Measurements from ENCODE around the gene LEPROT. TPM values are rescaled to one million over a fixed set of nuclear protein-coding genes. Genes with fewer than 3 reads are reported as not detected.

The LEPROT gene
- total RNA-seq, 1 donor from 2014 or later: 37.8 TPM

DNA sequence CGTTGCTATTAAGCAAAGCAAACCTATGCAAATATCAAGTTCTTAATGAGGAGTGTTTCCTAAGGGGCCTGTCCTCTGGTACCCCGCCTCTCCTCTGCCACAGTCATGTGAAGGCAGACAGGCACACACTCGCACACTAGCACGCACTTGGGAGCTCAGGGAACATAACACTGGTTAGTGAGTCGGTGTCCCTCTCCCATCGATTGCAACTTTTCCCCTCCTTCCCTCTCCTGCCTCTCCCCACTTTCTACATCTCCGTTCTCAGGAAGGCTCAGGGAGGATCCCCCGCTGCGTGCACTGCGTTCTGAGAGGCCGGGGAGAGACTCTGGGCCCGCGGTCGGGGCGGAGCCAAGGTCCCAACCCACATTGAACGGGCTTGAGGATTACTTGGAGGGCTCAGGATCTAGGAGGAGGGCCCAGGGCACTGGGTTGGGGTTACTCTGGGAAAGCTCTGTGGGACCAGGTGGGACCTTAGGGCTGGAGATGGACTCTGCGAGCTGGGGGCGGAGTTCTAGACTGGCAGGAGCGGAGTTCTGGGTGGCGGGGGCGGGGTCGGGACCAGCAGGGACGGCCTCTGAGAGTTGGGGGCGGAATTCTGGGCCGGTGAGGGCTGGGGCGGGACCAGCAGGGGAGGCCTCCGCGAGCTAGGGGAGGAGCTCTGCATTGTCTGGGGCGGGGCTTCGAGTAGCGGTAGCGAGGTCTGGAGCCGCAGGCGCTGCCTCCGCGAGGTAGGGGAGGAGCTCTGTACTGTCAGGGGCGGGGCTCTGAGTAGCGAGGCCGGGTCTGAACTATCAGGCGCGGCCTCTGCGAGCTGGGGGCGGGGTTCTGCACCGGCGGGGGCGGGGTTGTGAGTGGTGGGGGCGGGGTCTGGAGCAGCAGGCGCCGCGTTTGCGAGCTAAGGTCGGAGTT, 533 bp upstream of the LEPROT start:
- peak; percentile 98 to 99 for DNase-seq (ENCODE audit: extremely low spot score in 2 of 2)
- Histone ChIP-seq H3K4me1 (peaks cover 39% of the 10 kb centered on the region), H3K36me3 (no peaks in the 10 kb centered on the region), H3K9me3 (no peaks in the 10 kb centered on the region), H3K4me3 (peak overlapping the region; percentile 83 to 95), H3K27ac (peak overlapping the region; percentile 98), H3K27me3 (no peaks in the 10 kb centered on the region)
- TF ChIP-seq, protein P1, sequence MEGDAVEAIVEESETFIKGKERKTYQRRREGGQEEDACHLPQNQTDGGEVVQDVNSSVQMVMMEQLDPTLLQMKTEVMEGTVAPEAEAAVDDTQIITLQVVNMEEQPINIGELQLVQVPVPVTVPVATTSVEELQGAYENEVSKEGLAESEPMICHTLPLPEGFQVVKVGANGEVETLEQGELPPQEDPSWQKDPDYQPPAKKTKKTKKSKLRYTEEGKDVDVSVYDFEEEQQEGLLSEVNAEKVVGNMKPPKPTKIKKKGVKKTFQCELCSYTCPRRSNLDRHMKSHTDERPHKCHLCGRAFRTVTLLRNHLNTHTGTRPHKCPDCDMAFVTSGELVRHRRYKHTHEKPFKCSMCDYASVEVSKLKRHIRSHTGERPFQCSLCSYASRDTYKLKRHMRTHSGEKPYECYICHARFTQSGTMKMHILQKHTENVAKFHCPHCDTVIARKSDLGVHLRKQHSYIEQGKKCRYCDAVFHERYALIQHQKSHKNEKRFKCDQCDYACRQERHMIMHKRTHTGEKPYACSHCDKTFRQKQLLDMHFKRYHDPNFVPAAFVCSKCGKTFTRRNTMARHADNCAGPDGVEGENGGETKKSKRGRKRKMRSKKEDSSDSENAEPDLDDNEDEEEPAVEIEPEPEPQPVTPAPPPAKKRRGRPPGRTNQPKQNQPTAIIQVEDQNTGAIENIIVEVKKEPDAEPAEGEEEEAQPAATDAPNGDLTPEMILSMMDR (IDR thresholded peaks at IDR 0.05): no peak
- TF ChIP-seq POLR2A (IDR thresholded peaks at IDR 0.05): no peak
- peak in 1 of 2 donors; percentile 81 for TF ChIP-seq POLR2AphosphoS5 (IDR thresholded peaks at IDR 0.05; ENCODE audit: insufficient read depth in 1 of 2, low read depth in 1 of 2)
- intact Hi-C loops (cut with DNase I): no loop called here

DNA sequence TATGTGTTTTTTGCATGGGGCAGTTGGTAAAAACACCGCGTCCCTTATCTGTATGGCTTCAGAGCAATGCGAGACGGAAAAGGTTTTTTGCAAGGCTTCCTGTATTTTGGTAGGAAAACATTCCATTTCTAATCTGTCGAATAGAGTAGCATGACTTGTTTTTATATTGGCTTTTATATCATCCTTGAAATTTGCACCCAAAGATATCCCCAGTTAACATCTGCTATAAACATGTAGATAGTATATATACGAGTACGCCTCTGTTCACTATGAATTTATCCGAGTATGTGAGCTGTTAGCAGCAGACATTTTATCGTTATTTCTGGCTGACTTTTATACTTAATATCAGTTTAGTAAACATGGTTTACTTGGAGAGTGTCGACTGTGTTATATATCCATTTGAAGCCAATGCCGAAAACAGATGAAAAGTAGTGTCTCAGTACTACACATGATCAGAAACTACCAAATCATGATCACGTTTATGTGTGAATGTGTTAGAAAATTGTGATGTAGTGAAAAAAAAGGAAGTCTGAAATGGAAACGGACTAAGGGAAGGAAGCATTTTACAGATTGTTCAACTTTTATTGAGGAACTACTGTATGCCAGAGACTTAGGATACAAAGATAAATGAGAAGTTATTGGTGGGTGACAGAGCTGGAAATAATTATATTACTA, 1.0 kb downstream of the LEPROT start:
- intact Hi-C loops (cut with DNase I): no loop called here
- H3K9me3 ChIP-seq: no peaks in the 10 kb centered on the region
- DNase-seq (ENCODE audit: extremely low spot score in 2 of 2): no peak
- TF ChIP-seq, protein P1 (IDR thresholded peaks at IDR 0.05): no peak
- no peak for TF ChIP-seq POLR2A (IDR thresholded peaks at IDR 0.05)
- no peak for TF ChIP-seq POLR2AphosphoS5 (IDR thresholded peaks at IDR 0.05; ENCODE audit: insufficient read depth in 1 of 2, low read depth in 1 of 2)
- peaks cover 0 to 11% of the 10 kb centered on the region in 2 donors for H3K36me3 ChIP-seq
- H3K27me3 ChIP-seq: no peaks in the 10 kb centered on the region
- peaks cover 39% of the 10 kb centered on the region for H3K4me1 ChIP-seq
- peak overlapping the region; percentile 98 for H3K27ac ChIP-seq
- H3K4me3 ChIP-seq: peak overlapping the region; percentile 83 to 95

DNA sequence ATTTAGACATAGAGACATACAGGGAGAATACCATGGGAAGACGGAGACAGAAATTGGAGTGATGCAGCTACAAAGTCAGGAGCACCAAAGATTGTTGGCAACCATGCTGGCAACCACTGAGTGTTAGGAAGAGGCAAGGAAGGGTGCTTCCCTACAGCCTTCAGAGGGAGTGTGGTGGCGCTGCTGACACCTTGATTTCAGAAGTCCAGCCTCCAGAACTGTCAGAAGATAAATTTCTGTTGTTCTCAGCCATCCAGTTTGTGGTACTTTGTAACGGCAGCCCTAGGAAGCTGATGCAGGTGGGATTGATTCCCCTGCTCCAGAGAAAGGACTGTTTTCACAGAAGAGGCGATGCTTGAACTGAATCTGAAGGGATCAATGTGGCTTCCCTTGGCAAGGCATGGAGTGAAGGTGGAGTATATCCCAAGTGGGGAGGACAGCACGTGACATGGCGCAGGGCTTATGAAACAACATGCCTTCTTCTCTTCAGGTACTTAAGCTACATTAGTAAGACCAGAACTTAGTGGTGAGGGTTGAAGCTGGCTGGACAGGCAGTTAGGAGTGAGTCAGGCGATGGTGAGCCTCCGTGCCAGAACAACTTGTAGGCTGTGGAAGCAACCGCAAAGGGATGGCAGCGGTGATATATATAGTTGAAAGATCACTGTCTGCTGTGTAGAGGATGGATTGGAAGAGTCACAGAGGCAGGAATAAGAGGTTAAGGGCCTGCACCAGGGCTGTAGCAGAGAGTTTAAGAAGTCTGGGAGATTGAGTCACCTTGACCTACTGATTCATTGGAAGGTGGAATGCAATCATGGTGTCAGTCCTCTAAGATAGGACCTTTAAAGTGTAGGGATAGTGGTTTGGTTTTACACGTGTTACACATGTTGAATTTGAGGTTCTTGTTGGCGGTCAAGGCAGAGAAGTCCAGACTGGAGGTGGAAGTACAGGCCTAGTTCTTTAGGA, 2.1 kb downstream of the LEPROT start:
- TF ChIP-seq, protein P1 (IDR thresholded peaks at IDR 0.05): no peak
- TF ChIP-seq POLR2AphosphoS5 (IDR thresholded peaks at IDR 0.05; ENCODE audit: insufficient read depth in 1 of 2, low read depth in 1 of 2) (no peak), POLR2A (IDR thresholded peaks at IDR 0.05) (no peak)
- Histone ChIP-seq H3K9me3 (no peaks in the 10 kb centered on the region), H3K27me3 (no peaks in the 10 kb centered on the region), H3K27ac (peak overlapping the region; percentile 98), H3K4me1 (peaks cover 39% of the 10 kb centered on the region), H3K36me3 (peaks cover 0 to 22% of the 10 kb centered on the region in 2 donors), H3K4me3 (peak overlapping the region; percentile 83 to 95)
- intact Hi-C loops (cut with DNase I): no loop called here
- no peak for DNase-seq (ENCODE audit: extremely low spot score in 2 of 2)

DNA sequence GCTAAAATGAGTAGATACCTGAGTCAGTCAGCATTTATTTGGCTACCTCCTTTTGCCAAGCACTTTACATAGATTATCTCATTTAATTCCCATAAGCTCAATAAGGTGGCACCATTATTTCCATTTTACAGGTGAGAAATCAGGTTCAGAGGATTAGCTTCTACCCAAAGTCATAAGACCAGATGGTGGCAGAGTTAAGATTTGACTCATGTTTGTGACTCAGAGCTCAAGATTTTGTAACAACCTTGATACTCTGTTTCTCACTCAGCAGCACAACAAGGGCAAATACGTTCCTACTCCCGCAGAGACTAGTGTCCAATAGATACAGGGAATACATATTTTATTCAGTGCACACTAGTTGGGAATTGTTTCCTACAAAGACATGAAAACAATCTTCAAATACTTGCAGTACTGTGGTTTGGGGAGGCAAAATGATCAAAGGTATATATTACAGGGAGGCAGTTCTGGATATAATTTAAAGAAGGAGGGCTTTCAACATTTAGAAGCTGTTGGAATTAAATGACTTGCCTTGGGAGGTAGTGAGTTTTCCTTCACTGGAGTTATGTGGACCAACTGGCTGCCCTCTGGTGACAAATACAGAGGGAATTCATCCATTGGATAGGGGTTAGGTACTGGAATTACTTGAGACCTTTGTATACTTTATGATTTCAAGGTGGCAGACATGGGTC, 3.6 kb downstream of the LEPROT start:
- TF ChIP-seq POLR2A (IDR thresholded peaks at IDR 0.05) (no peak), POLR2AphosphoS5 (IDR thresholded peaks at IDR 0.05; ENCODE audit: insufficient read depth in 1 of 2, low read depth in 1 of 2) (peak in 1 of 2 donors; percentile 71)
- TF ChIP-seq, protein P1 (IDR thresholded peaks at IDR 0.05): no peak
- peak overlapping the region; percentile 12 for H3K27ac ChIP-seq
- no peaks in the 10 kb centered on the region for H3K27me3 ChIP-seq
- H3K36me3 ChIP-seq: peaks cover 0 to 25% of the 10 kb centered on the region in 2 donors
- no peak for DNase-seq (ENCODE audit: extremely low spot score in 2 of 2)
- H3K4me1 ChIP-seq: peaks cover 39% of the 10 kb centered on the region
- H3K4me3 ChIP-seq: no peak overlapping the region
- H3K9me3 ChIP-seq: no peaks in the 10 kb centered on the region
- intact Hi-C loops (cut with DNase I): no loop called here
